HS-5 (cell line): ENCODE results near the gene NAT9.

ENCODE experiments used
- DNase-seq: peaks from one replicate; pipeline ENCODE4 v3.0.0-alpha.2; 2012; ENCODE audit warnings: low read depth

NAT9 gene

GRCh38 chr17:74744714-74745547, 31.2 kb downstream of the NAT9 start:
- peak; percentile 34 for DNase-seq

- no peak for DNase-seq
These were observed 31.8 kb downstream of the NAT9 start for GRCh38 chr17:74744349-74744713.

GRCh38 chr17:74743755-74744154, 32.4 kb downstream of the NAT9 start:
- no peak for DNase-seq

- DNase-seq = no peak
These were observed 33.1 kb downstream of the NAT9 start for GRCh38 chr17:74742978-74743545.

GRCh38 chr17:74742153-74742515, 34.0 kb downstream of the NAT9 start:
- no peak for DNase-seq

GRCh38 chr17:74740641-74741387, 35.3 kb downstream of the NAT9 start:
- no peak for DNase-seq

GRCh38 chr17:74740173-74740572, 36.0 kb downstream of the NAT9 start:
- DNase-seq = no peak

- DNase-seq = no peak
These were observed 36.8 kb downstream of the NAT9 start for GRCh38 chr17:74739227-74739831.

- no peak for DNase-seq
These were observed 37.8 kb downstream of the NAT9 start for GRCh38 chr17:74738051-74738996.

- no peak for DNase-seq
These were observed 38.7 kb downstream of the NAT9 start for GRCh38 chr17:74737299-74738050.

- no peak for DNase-seq
These were observed 39.4 kb downstream of the NAT9 start, which contains the start of gene RAB37 for GRCh38 chr17:74736513-74737298. RAB37 (plus strand) TSS chr17:74737256; CDS start chr17:74737273, 17 bp downstream.

GRCh38 chr17:74734256-74734655, 41.9 kb downstream of the NAT9 start:
- no peak for DNase-seq

- DNase-seq = no peak
These were observed 42.6 kb downstream of the NAT9 start for GRCh38 chr17:74733365-74734122.

GRCh38 chr17:74732042-74732867, 43.9 kb downstream of the NAT9 start:
- DNase-seq = no peak

GRCh38 chr17:74731347-74731605, 44.9 kb downstream of the NAT9 start:
- DNase-seq = no peak

GRCh38 chr17:74730491-74731346, 45.4 kb downstream of the NAT9 start:
- no peak for DNase-seq

GRCh38 chr17:74729866-74730265, 46.3 kb downstream of the NAT9 start:
- DNase-seq = no peak

- no peak for DNase-seq
These were observed 46.8 kb downstream of the NAT9 start for GRCh38 chr17:74729368-74729767.
